Upper lobe of right lung (tissue), 1 donor: ENCODE measurements around the gene UNC5A. TPM values are rescaled to one million over a fixed set of nuclear protein-coding genes. Genes with fewer than 3 reads are reported as not detected.
A peak's percentile ranks its signal among the peaks of the same experiment; 100 is the strongest.

Experiments
- ATAC-seq: fragments of 200-7000 bp; cut with Tn5 transposase; one replicate; pipeline ENCODE4 v1.9.1; 2020; ENCODE audit warnings: mild to moderate bottlenecking, moderate library complexity
- DNase-seq: peaks from one replicate; pipeline ENCODE4 v3.0.0-alpha.2; 2020
- H3K27ac ChIP-seq: fragments of 200-600 bp; one replicate; pipeline ENCODE4 v1.8.0; 2022
- H3K27me3 ChIP-seq: fragments of 200-600 bp; one replicate; pipeline ENCODE4 v1.8.0; 2022; ENCODE audit warnings: mild to moderate bottlenecking
- H3K36me3 ChIP-seq: fragments of 200-600 bp; one replicate; pipeline ENCODE4 v1.8.0; 2022
- H3K4me1 ChIP-seq: fragments of 200-600 bp; one replicate; pipeline ENCODE4 v1.8.0; 2022
- H3K4me3 ChIP-seq: fragments of 200-600 bp; one replicate; pipeline ENCODE4 v1.8.0; 2022; ENCODE audit warnings: mild to moderate bottlenecking
- H3K9me3 ChIP-seq: fragments of 200-600 bp; one replicate; pipeline ENCODE4 v1.8.0; 2022
- intact Hi-C: fragments of 100-400 bp; cut with DNase I; formaldehyde crosslinking; loops from one replicate; pipeline ENCODE4 v1.11.0; 2022
- long read RNA-seq: library from polyadenylated mRNA; unstranded; transcript quantifications from one replicate; pipeline ENCODE4 v2.0.0, GENCODE V29; 2021
- total RNA-seq: library from RNA; stranded (reverse); fragmentation: NEBNext Ultra II Directional; extraction: Animal tissue kit (Norgen Biotek cat#: 25700); gene quantifications from one replicate; pipeline ENCODE4 v1.2.1, GENCODE V29; 2021
- TF ChIP-seq, protein P1 (sequence below): fragments of 200-600 bp; IDR thresholded peaks from one replicate; pipeline ENCODE4 v1.8.0; 2022; ENCODE audit warnings: antibody characterized with exemption
- donor health status: DM: no; HTN: yes; CAD: no; lungs with severe emphysema.

UNC5A gene
- 0.46 TPM for total RNA-seq
- long read RNA-seq, partial matches to known transcripts: 1 of 3 reads
- long read RNA-seq, other reads (novel, unspliced or antisense): 2 of 3 reads

DNA sequence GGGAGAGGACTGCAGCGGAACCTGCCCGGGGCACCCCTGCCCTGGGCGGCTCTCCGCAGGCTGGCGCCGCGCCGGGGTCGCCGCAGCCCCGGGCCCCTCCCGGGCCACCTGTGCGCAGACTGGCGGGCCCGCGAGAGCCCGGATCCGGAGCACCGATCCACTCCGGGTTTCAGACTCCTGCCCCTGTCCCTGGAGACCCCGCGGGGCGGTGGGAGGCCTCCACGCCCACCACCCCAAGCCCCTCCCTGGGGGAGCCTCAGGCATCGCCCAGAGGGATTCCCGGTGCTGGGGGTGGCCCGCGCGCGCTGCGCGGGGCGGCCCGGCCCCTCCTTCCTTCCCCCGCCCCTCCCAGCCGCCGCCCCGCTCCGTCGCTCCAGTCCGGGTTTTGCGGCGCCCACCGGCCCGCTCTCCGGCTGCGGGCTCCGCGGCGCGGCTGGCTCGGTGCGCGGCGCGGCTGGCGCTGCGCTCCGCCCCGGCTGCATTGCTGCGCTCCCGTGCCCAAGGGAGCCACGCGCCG lies at the start of gene UNC5A:
Gene UNC5A, plus strand, starts transcription at position 479 of the 517 bp plus-strand sequence. CDS start 192 bp downstream, outside the sequence.
- peak within 1 kb of the TSS; percentile 16 for H3K4me3 ChIP-seq
- no peaks in the 10 kb centered on the region for H3K4me1 ChIP-seq
- no peaks in the 10 kb centered on the region for H3K36me3 ChIP-seq
- H3K27me3 ChIP-seq: peaks cover 89% of the 10 kb centered on the region
- H3K9me3 ChIP-seq: no peaks in the 10 kb centered on the region
- H3K27ac ChIP-seq: no peak within 1 kb of the TSS
- TF ChIP-seq, protein P1, sequence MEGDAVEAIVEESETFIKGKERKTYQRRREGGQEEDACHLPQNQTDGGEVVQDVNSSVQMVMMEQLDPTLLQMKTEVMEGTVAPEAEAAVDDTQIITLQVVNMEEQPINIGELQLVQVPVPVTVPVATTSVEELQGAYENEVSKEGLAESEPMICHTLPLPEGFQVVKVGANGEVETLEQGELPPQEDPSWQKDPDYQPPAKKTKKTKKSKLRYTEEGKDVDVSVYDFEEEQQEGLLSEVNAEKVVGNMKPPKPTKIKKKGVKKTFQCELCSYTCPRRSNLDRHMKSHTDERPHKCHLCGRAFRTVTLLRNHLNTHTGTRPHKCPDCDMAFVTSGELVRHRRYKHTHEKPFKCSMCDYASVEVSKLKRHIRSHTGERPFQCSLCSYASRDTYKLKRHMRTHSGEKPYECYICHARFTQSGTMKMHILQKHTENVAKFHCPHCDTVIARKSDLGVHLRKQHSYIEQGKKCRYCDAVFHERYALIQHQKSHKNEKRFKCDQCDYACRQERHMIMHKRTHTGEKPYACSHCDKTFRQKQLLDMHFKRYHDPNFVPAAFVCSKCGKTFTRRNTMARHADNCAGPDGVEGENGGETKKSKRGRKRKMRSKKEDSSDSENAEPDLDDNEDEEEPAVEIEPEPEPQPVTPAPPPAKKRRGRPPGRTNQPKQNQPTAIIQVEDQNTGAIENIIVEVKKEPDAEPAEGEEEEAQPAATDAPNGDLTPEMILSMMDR: no peak
- ATAC-seq: no peak
- intact Hi-C loops: no loop called here
- no peak for DNase-seq

DNA sequence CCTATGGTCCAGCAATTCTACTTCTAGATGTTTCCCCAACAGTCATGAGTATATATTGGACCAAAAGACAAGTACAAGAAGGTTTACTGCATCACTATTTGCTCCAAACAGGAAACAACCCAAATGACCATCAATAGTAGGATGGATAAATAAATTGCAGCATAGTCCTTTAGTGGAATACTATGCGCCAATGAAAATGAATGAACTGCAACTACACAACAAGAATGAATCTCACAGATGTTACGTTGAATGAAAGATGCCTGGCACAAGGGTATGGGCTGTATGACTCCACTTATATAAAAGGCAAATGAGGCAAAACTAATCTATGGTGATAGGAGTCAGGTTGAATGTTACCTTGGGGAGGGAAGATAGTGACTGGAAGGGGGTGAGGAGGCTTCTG lies 48.6 kb upstream of the UNC5A start:
- TF ChIP-seq, protein P1: no peak
- H3K36me3 ChIP-seq: no peaks in the 10 kb centered on the region
- H3K27ac ChIP-seq: no peak overlapping the region
- no peak for DNase-seq
- no peak for ATAC-seq
- no peaks in the 10 kb centered on the region for H3K9me3 ChIP-seq
- intact Hi-C loops: no loop called here
- H3K27me3 ChIP-seq: peaks cover 14% of the 10 kb centered on the region
- no peak overlapping the region for H3K4me3 ChIP-seq
- H3K4me1 ChIP-seq: no peaks in the 10 kb centered on the region

DNA sequence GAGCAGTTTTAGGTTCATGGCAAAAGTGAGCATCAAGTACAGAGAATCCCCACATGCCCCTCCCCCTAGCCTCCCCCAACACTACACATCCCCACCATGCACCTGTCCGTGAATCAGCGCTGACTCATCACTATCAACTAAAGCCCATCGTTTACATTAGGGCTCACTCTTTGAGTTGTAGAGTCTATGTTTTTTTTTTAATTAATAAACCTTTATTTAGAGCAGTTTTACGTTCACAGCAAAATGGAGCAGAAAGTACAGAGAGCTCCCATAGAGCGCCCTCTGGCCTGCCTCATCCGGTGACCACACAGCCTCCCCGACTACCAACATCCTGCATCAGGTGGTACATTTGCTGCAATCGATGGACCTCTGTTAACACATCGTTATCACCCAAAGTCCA lies 47.9 kb upstream of the UNC5A start:
- Histone ChIP-seq H3K9me3 (no peaks in the 10 kb centered on the region), H3K4me3 (no peak overlapping the region), H3K4me1 (no peaks in the 10 kb centered on the region), H3K27ac (no peak overlapping the region), H3K27me3 (peaks cover 12% of the 10 kb centered on the region), H3K36me3 (no peaks in the 10 kb centered on the region)
- ATAC-seq (no peak), DNase-seq (peak; percentile 2)
- TF ChIP-seq, protein P1: no peak
- intact Hi-C loops: no loop called here

DNA sequence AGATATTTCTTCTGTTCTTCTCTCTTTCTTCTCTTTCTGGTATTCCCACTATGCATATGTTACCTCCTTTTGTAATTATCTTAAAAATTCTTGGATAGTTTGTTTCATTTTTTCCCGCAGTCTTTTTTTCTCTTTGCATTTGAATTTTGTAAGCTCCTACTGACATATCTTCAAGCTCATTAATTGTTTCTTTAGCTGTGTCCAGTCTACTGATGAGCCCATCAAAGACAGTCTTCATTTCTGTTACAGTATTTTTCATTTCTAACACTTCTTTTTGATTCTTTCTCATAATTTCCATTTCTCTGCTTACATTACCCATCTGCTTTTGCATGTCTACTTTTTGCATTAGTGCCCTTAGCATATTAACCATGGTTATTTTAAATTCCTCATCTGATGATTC lies 44.7 kb upstream of the UNC5A start:
- H3K4me1 ChIP-seq: no peaks in the 10 kb centered on the region
- no peak overlapping the region for H3K4me3 ChIP-seq
- H3K36me3 ChIP-seq: no peaks in the 10 kb centered on the region
- ATAC-seq (no peak), DNase-seq (no peak)
- H3K27me3 ChIP-seq: peaks cover 29% of the 10 kb centered on the region
- intact Hi-C loops: no loop called here
- H3K27ac ChIP-seq: no peak overlapping the region
- H3K9me3 ChIP-seq: no peaks in the 10 kb centered on the region
- TF ChIP-seq, protein P1: no peak

DNA sequence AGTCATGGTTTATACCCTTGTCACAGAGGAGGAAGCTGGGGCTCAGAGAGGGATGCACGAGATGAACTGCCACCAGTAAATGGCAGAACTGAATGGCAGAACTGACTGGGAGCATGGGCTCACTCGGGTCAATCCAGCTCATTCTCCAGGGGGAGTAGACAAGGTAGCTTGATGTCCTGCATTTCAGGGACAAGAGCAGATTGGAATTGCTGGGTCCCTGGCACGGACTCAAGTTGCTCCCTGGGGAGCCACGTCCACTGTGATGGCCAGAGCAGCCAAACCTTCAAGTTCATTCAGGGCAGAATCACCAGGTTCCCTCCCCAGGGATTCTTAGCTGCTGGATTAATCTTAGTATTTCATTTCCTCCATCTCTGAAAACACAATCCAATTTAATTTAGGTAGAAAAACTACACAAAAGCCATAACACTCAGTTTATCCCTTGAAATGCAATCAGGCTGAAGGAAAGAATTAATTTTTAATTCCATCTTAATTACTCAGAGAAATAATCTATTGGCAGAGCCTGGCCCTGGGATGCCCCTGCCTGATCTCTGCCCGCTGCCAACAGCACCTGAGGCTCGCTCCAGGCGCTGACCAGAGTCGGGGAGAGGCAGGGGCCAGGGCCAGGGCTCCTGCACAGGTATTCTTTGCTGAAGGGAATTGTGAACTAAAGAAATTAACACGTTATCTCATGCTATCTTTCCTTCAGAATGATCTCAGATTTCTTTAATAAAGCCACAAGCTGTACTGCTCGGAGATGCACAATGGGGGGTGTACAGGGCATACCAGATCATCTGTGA lies 42.0 kb upstream of the UNC5A start:
- intact Hi-C loops: no loop called here
- DNase-seq (peak; percentile 11), ATAC-seq (no peak)
- Histone ChIP-seq H3K36me3 (no peaks in the 10 kb centered on the region), H3K4me1 (no peaks in the 10 kb centered on the region), H3K27me3 (peaks cover 29% of the 10 kb centered on the region), H3K27ac (no peak overlapping the region), H3K9me3 (no peaks in the 10 kb centered on the region), H3K4me3 (no peak overlapping the region)
- TF ChIP-seq, protein P1: no peak
